Measurements from ENCODE around the gene ANKRD16.
"Not testable (repeated sequence)": the region's sequence is repeated elsewhere in the genome, so short reads cannot be mapped to it uniquely, and the experiment has no call there.

The ANKRD16 gene

DNA sequence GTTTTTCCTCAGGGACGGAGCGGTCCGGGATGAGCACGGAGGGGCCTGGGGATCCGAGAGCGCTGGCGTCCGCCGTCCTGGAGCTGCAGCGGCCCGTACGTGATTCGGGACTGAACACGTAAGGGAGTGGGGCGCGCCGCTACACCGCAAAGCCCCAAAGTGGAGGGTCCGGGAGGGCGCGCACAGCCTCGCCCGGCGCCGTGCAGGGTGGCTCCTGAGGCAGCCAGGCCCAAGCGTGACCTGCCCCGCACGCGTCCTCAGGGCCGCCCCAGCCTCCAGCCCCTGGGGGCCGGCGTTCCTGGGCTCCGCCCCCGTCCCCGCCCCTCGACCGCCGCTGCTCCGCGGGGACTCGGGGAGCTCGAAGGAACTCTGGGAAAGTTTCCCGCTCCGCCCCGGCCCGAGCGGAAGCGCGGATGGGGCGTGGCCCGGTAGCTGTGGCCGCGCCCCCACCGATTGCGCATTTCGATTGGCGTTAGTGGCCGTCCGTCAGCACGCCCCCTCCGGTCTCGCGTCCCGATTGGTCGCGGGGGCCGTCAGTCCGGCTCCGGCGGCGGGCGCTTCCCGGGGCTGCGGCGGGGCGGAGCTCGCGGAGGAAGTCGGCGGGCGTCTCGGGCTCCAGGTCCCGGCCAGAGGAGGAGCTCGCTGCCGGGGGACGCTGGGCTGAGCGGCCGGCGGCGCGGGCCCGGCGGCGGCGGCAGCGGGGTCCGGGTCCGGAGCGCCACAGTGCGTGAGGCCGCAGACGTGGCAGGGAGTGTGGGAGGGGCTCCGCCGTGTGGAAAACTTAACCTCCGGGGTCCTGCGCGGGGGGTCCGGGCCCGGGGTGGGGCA, at the start of gene ANKRD16, which contains the start of gene FBH1:
TSS of gene ANKRD16 (minus strand) at position 270 of the 828 bp plus-strand sequence. CDS start 539 bp downstream, outside the sequence.
TSS of gene FBH1 (plus strand) at position 620 of the 828 bp plus-strand sequence. CDS start at position 723, 103 bp downstream.
- peak; percentile 96 to 97 for DNase-seq

DNA sequence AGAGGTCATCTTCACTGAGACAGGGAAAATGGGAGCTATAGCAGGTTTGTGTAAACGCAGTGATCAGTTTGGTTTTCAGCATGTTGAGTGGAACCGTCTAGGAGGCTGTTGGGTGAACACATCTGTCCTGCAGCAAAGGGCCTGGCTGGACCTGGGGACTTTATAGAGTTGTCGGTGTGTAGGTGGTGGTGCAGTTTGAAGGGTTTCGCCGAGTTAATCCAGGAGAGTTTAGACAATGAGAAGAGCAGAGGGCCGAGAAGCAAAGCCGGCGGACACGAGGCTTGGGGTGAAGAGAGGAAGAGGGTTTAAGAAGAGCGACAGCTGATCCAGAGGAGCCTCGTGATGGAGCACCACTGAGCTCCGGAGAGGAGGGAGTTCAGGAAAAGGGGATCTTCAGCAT, 48.6 kb upstream of the ANKRD16 start:
- DNase-seq: no peak

DNA sequence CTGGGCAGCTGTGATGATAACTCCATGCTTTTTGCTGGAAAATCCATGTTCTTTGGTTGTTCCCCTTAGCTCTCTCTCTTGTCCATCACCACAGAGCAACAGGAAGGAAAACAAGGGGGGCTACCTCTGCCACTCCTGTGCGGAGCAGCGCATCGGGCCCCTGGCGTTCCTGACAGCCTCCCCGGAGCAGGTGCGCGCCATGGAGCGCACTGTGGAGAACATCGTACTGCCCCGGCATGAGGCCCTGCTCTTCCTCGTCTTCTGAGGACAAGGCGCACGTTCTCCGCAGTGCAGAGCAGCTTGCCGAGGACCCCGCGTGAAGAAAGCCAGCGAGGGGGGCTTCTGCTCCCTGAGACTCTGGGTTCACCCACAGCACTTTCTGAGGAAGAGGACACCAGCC, 47.3 kb upstream of the ANKRD16 start:
- no peak for DNase-seq

DNA sequence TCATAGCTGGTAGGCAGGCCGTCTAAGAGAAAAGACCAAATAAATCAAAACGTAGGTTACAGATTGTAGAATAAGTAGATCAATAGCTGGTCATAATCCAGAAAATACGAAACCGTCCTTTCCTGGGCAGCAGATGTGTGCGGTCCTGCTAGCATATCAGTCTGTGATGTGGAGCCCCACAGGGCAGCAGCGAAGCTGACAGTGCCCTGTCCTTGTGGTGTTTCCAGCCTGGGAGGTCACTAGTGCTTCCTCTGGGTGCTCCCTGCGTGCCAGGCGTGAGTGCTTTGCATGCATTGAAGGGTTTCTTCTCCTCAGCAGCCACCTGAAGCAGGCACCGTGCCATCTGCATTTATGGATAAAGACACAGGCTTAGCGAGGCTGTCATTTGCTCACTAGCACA, 45.9 kb upstream of the ANKRD16 start:
- no peak for DNase-seq

DNA sequence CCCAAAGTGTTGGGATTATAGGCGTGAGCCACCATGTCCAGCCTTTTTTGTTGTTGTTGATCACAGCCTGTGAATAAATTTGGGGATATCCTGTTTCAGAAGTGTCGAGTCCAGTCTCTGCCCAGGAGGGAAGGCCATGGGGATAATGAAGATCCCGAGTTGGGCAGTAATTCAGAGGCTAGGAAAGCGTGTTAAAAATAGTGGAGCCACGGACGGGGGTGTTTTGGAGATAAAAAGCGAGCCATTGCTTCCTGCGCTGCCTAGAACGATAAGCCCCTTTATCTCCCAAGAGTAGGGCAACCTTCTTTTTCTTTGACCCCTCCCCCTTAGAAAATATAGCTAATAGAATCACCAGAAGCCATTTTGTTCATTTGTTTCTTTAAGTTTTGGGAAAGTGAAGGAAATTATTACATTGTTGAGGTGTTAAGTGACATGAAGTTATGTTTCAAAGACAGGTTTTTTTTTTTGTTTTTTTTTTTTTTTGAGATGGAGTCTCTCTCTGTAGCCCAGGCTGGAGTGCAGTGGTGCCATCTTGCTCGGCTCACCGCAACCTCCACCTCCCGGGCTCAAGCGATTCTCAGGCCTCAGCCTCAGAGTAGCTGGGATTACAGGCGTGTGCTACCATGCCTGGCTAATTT, 44.3 kb upstream of the ANKRD16 start:
- no peak for DNase-seq

DNA sequence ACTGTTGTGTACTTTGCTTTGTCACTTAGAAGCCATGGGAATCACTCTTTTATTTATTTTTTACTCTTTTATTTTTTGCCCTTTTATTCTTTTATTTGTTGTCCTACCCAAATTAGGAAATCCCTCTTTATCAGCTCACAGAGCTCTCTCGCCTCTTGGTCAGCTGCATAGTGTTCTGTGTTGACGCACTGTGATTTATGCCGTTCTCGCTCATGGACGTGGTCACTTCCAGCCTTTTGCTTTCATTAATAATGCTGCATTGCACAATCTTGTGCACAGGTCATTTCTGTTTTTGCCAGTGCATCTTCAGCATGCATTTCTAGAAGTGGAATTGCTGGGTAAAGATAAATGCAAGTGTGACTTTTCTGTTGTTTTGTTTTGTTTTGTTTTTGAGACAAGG, 42.7 kb upstream of the ANKRD16 start:
- no peak for DNase-seq

DNA sequence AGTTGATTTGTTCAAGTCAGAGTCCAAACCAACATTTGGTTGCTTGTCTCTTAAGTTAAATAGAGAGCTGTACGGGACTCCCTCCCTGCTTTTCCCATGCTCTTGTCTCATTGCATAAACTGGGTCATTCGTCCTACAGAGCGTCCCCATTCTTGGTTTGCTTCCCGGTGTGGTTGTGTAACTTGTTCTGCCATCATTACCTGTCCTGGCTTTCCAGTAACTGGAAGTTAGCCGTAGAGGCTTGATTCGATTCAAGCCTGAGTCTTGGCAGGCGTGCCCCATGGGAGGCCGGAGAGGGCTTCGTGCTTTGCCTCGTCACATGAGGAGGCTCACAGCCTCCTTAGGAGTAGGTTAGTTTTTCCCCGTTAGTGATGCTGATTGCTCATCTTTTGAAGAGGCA, 40.6 kb upstream of the ANKRD16 start:
- no peak for DNase-seq

DNA sequence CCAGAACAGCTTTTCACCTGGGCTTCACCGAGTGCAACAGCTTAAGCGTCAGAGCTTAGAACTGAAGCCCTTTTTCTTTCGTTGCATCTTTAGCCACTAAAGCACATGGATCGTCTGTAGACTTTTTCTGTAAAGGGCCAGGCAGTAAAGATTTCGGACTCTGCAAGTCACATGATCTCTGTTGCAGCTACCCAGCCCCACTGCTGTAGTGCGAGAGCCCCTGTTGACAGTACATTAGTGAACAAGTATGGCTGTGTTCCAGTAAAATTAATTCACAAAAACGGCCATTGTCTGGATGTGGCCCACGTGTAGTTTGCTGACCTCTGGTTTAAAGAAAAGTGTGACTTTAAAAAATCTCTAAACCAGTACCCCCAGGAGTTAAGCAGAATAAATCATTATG, 39.7 kb upstream of the ANKRD16 start:
- no peak for DNase-seq

DNA sequence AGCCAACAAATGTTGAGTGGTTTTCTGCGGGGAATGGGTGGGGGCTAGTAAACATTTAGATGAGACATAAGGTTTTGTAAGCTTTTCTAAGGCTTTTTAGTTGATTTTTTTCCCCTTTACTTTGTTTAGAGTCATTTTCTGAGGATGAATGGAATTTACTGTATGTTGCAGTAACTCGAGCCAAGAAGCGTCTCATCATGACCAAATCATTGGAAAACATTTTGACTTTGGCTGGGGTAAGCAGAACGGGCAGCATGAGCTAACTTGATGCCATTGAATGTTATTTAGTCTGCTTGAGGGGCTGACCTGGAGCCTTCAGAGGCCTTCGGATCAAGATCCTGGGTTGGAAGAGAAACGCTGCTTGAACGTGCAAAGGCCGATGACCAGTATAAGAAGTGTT, 37.6 kb upstream of the ANKRD16 start:
- DNase-seq: no peak

DNA sequence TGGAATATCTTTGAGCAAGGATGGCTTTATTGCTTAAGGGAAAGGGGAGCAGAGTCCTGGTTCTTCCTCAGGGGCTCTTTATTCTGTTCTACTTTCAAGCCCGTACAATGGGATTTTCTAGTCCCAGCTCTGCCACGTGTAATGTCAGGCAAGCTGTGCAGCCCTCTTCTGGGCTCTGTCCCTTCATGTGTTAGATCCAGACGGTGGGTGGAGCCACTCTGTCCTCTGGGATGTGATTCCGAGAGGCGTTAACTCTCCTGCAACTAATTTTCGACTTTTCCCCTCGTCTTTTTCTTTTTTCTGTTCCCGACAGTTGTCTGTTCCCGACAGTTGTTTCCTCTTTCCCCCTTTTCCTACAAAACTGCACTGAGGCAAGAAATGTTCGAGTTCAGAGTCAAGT, 35.2 kb upstream of the ANKRD16 start:
- DNase-seq: no peak

DNA sequence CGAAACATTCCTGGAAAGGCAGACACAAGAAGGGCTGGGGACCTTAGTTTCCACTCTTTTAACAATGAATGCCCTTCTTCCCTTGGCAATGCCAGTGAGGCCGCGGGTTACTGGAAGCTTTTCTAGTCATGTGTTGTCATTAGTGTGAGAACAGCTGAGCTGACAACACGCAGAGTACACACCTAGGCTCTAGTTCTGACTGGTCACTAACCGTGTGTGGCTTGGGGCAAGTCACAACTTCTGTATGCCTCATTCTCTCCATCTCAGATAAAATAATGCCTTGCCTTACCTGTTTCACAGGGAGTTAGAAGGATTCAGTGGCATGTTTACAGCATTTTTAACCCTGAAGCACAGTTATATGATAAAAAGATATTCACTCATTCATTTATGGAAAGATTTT, 32.1 kb upstream of the ANKRD16 start:
- no peak for DNase-seq

DNA sequence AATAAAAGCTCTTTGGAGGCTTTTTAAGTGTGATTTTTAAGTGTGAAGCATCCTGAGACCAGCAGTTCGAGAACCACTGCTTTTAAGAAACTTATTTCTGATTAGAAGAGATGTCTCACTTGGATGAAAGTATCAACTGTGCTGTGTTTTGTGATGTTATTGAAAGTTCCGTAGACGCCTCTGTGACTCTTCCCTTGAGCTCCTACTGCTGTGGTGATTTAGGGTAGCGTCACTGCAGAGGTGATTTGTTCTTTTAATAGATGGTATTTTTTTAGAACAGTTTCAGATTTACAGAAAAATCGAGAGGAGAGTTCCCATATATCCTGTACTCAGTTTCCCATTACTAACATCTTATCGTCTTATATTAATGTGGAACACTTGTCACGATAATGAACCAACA, 29.9 kb upstream of the ANKRD16 start:
- DNase-seq: no peak

DNA sequence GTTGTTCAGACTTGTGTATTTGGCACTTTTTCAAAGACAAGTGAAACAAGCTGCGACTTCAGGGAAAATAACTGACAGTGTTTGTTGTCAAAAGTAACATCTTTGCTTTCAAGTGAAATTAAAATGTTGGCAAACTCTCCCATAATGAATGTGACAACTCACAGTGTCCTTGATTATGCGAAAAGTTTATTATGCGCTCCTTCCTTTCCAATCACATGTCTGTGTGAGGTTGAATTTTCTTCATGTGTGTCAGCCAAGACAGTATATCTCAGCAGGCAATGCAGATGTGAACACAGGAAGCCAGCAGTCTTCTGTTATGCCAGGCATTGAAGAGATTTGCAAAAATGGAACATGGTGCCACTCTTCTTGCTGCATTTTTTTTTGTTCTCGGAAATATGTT, 29.1 kb upstream of the ANKRD16 start:
- DNase-seq: no peak

DNA sequence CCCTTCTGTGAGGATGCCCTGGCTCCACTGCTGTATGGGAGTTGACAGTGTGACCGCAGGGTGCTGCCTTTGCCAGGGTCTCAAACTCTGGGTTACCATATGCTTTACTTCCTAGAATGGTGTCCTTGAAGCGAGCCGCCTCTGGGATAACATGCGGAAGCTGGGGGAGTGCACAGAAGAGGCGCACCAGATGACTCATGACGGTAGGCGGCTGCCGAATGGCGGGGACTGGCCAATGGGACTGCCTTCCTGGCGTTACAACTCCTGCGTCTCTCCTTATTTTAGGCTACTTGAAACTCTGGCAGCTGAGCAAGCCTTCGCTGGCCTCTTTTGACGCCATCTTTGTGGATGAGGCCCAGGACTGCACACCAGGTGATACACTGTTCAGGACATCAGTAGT, 27.6 kb upstream of the ANKRD16 start:
- no peak for DNase-seq

DNA sequence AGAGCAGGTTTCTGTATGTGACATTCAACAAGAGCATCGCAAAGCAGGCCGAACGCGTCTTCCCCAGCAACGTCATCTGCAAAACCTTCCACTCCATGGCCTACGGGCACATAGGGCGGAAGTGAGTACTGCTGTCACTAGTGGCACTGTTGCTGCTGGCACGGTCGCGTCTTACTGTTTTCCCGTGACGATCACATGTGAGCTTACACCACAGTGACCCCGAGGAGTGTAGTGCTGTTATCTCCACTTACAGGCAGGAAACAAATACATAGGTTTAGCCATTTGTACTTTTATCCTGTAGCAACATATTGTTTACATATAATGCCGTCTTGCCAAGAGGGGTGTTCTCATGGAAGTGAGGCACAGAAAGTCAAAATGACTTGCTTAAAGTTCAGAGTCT, 25.8 kb upstream of the ANKRD16 start:
- DNase-seq: no peak

DNA sequence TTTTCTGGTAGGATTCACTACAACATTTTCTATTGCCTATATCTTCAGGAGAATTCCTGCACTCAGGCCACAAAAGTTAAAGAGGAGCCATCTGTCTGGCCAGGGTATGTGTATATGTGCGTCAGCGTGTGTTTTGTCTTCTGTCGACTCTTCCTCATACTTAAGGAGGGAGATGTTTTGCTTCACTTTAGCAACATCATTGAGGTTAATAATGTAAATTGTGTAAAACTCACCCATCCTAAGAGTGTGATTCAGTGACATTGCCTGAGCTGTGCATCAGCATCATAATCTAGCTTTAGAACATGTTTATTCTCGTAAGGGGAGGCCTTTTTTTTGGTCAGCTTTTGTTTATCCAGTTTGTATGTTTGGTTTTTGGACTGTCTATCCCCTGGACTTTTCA, 24.0 kb upstream of the ANKRD16 start:
- no peak for DNase-seq

DNA sequence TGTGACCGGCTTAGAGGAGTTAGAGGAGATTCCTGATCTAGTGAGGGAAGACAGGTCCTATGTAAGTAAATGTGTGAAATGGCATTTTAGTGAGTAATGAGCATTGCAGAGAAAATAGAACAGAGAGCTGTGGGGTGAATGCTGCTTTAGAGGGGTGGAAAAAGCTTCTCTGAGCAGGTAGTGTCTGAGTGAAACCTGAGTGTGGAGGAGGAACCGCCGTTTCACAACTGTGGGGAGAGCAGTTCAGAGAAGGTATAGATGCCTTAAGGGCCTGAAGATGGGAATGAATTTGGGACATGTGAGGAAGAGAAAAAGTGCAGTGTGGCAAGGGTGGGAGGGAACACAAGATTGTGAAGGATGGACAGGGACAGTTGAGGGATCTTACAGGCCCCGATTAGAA, 22.0 kb upstream of the ANKRD16 start:
- DNase-seq: no peak

DNA sequence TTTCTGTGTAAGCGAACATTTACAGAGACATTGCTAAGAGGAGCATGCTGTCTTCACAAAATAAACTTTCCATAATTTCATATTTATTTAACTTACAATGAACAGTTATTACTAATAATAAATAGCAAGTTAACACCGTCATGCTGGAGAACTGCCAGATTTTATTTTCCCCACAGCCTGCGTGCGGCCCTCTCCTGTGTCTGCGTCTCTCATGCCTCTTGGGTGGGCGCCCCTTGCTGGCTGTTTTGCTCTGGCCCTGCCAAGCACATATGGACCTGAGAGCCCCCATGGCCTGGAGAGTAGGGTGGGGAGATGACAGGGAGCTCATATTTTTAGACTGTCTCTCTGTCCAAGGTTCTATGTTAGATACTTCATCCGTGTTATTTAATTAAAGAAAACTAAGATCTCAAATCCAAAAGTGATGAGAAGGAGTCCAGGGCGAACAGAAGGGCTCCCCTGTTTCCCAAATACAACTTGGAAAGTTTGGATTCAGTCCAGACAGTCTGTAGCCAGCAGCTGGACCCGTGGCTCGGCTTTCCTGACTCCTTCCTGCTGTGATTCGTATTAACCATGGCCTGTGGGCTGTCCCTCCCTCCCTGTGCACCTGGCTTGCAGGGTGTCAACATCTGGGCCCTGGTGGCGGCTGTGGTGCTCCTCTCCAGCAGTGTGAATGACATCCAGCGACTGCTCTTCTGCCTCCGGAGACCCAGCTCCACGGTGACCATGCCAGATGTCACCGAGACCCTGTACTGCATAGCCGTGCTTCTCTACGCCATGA, 20.8 kb upstream of the ANKRD16 start:
- DNase-seq: no peak

DNA sequence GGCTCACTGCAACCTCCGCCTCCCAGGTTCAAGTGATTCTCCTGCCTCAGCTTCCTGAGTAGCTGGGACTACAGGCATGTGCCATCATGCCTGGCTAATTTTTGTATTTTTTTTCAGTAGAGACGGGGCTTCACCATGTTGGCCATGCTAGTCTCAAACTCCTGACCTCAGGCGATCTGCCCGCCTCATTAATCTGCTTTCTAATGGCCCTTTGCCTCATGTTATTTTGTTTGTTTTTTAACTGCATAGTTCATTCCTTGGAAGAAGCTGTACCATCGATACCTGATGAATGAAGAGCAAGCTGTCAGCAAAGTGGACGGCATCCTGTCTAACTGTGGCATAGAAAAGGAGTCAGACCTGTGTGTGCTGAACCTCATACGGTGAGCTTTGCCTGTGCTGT, 19.0 kb upstream of the ANKRD16 start:
- DNase-seq: not testable (repeated sequence)

DNA sequence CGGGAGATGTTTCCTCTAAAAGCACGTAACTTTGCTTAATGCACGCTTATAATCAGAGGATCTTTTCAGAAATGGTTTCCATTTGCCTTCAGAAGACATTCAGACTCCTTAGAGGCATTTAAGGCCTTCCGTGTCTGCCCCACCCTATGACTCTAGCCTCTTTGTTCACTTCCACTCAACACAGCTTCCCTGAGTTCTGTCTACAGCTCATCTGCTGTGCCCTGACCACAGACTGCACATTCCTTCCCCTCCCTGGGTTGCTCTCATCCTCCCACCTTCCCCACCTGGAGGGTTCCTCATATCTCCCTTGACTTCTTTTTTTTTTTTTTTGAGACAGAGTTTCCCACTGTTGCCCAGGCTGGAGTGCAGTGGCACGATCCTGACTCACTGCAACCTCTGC, 17.0 kb upstream of the ANKRD16 start:
- DNase-seq: no peak

DNA sequence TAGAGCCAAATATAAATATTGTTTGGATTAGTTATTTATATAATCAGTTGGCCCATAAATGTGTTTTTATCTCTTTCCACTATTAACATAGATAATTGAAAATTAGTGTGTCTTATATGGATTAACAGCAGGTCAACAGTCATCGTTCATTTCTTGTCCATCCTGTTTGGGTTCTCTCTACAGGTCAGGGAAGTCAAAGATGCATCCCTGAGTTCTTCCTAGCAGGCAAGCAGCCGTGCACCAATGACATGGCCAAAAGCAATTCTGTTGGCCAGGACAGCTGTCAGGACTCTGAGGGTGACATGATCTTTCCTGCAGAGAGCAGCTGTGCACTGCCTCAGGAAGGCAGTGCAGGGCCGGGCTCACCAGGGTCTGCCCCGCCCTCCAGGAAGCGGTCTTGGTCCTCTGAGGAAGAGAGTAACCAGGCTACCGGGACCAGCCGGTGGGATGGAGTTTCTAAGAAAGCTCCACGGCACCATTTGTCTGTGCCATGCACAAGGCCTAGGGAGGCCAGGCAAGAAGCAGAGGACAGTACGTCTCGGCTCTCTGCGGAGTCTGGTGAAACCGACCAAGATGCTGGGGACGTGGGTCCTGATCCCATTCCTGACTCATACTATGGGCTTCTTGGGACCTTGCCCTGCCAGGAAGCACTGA, 16.3 kb upstream of the ANKRD16 start:
- DNase-seq: no peak

DNA sequence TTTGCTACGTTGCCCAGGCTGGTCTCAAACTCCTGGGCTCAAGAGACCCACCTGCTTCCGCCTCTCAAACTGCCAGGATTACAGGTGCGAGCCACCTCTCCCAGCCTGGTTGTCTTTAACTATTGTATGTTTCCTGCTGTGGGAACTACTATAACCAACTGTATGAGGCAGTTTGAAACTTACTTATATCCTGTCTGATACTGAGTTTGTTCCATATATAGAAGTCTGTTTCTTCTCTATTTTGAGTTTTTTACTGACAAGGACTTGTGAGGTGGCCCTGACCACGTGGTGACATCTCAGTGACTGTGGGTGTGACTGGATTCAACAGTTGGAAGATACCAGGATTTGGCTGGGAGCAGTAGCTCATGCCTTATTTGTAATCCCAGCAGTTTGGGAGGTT, 14.5 kb upstream of the ANKRD16 start:
- no peak for DNase-seq

DNA sequence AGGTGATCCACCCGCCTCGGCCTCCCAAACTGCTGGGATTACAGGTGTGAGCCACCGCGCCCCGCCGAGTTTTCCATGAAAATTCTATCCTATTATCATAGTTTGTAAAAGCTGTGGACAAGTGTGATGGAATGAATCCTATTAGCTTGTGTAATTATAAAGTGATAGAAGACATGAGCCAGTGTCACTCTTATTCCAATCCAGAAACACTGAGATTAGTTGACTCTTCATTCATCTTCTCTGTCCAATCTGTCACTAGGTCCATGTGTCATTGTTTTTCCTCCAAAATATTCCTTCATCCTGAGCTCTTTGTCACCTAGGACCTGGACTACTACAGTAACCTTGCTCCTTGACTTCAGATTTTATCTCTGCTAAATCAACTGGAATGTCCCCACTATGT, 13.9 kb upstream of the ANKRD16 start:
- no peak for DNase-seq
